Peyer's patch (tissue), 4 donors: ENCODE data around the gene SLC39A8. TPM values are rescaled to one million over a fixed set of nuclear protein-coding genes. Genes with fewer than 3 reads are reported as not detected.

Source experiments
- DNase-seq, 3 donors: peaks; one replicate each; pipeline ENCODE4 v3.0.0-alpha.2; 2017 to 2019
- H3K27ac ChIP-seq, 4 donors: fragments of 200-600 bp; sonication (generic); one replicate each; pipeline ENCODE4 v1.5.1; 2016 to 2019
- H3K27me3 ChIP-seq, 2 donors: fragments of 200-600 bp; sonication (generic); one replicate each; pipeline ENCODE4 v1.5.1; 2019
- H3K36me3 ChIP-seq, 3 donors: fragments of 200-600 bp; sonication (generic); one replicate each; pipeline ENCODE4 v1.5.1; 2016 to 2019
- H3K4me1 ChIP-seq, 4 donors: fragments of 200-600 bp; sonication (generic); one replicate each; pipeline ENCODE4 v1.5.1; 2016 to 2019
- H3K4me3 ChIP-seq, 4 donors: fragments of 200-600 bp; sonication (generic); 1 replicate in 3 of 4; 2 replicates in 1 of 4; pipeline ENCODE4 v1.5.1; 2016 to 2019; ENCODE audit warnings: mild to moderate bottlenecking in 1 of 4
- H3K9me3 ChIP-seq, 4 donors: fragments of 200-600 bp; sonication (generic); one replicate each; pipeline ENCODE4 v1.5.1; 2016 to 2019; ENCODE audit warnings: mild to moderate bottlenecking in 1 of 4
- POLR2A ChIP-seq, 2 donors: fragments of 450-650 bp; IDR thresholded peaks; one replicate each; pipeline ENCODE4 v1.5.1; 2017; ENCODE audit warnings: antibody characterized with exemption in 2 of 2, mild to moderate bottlenecking in 2 of 2, moderate library complexity in 2 of 2
- small RNA-seq, 2 donors: library from RNA; depleted of rRNA; stranded (forward); fragments of <200 nt; gene quantifications; one replicate each; pipeline ENCODE3, GENCODE V24; 2016
- total RNA-seq, 4 donors: library from RNA; depleted of rRNA; stranded (reverse); fragments of >200 nt; gene quantifications; one replicate each; pipeline ENCODE4 v1.1.0, GENCODE V29; 2016
- TF ChIP-seq, protein P1 (sequence below), 6 experiments: fragments of 450-650 bp in 4 of 6; fragments of 200-600 bp in 2 of 6; sonication (generic) in 1 of 6; IDR thresholded peaks; one replicate each; pipeline ENCODE4 v1.5.1; 2017 to 2019; ENCODE audit warnings: antibody characterized with exemption in 6 of 6, mild to moderate bottlenecking in 3 of 6, moderate library complexity in 1 of 6

Gene SLC39A8
- total RNA-seq, 4 donors from 2014 or later: 9.1 to 12.1 (median 9.5) TPM

DNA sequence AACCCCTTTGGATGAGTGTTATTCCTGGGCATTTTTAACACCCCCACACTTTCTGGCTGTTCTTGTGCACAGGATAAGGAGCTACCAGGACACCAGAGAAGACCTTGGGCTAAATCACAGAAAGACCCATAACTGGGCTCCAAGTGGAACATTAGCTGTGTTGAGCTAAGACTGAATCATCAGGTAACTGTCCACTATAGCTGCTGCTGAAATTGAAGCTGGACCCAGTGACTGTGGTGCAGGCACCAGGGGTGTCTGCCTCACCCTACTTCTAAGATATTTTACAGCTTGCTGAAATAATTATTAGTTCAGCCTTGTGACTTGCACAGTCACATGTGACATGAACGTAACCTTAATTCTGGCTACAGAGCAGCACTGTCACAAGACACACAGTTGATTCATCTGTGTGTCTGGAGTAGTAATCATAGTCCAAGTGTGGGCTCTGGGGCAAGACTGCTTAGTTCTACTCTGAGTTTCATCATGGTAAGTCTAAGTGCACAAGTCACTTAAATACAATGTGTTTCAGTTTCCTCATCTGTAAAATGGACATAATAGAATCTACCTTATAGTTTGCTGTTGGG, 127.4 kb downstream of the SLC39A8 start:
- no peaks in the 10 kb centered on the region for H3K4me1 ChIP-seq
- TF ChIP-seq, protein P1, sequence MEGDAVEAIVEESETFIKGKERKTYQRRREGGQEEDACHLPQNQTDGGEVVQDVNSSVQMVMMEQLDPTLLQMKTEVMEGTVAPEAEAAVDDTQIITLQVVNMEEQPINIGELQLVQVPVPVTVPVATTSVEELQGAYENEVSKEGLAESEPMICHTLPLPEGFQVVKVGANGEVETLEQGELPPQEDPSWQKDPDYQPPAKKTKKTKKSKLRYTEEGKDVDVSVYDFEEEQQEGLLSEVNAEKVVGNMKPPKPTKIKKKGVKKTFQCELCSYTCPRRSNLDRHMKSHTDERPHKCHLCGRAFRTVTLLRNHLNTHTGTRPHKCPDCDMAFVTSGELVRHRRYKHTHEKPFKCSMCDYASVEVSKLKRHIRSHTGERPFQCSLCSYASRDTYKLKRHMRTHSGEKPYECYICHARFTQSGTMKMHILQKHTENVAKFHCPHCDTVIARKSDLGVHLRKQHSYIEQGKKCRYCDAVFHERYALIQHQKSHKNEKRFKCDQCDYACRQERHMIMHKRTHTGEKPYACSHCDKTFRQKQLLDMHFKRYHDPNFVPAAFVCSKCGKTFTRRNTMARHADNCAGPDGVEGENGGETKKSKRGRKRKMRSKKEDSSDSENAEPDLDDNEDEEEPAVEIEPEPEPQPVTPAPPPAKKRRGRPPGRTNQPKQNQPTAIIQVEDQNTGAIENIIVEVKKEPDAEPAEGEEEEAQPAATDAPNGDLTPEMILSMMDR (IDR thresholded peaks at IDR 0.05): no peak
- no peak for TF ChIP-seq POLR2A (IDR thresholded peaks at IDR 0.05)

GRCh38 chr4:102217345-102217744, 127.9 kb downstream of the SLC39A8 start:
- no peak overlapping the region for H3K4me3 ChIP-seq
- no peaks in the 10 kb centered on the region for H3K27me3 ChIP-seq
- no peak overlapping the region for H3K27ac ChIP-seq
- no peaks in the 10 kb centered on the region for H3K4me1 ChIP-seq
- DNase-seq: no peak
- TF ChIP-seq POLR2A (IDR thresholded peaks at IDR 0.05): no peak
- TF ChIP-seq, protein P1 (IDR thresholded peaks at IDR 0.05): no peak
- H3K9me3 ChIP-seq: no peaks in the 10 kb centered on the region
- no peaks in the 10 kb centered on the region for H3K36me3 ChIP-seq

More for the DNA sequence above, 127.4 kb downstream of the SLC39A8 start:
- Histone ChIP-seq H3K4me3 (no peak overlapping the region), H3K9me3 (no peaks in the 10 kb centered on the region), H3K27me3 (no peaks in the 10 kb centered on the region), H3K36me3 (no peaks in the 10 kb centered on the region), H3K27ac (no peak overlapping the region)
- no peak for DNase-seq

DNA sequence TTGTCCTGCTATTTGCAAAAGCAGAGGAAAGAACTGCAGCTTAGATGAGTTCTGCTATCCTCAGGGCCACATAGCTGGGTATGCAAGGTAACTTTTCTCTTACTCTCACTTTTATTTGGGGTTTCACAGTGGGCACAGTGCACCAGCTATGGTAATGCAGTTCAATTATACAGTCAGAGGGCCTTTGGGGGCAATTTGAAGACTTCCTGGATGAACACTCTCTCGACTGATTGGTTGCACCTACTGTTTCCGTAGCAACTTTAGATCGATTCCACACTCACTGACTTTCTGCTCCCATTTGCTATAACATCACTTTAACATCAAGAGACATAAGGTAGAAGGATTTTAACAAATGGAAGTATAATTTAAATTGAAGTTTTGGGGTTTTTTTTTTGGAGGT, 128.6 kb downstream of the SLC39A8 start:
- Histone ChIP-seq H3K4me1 (no peaks in the 10 kb centered on the region), H3K27ac (no peak overlapping the region), H3K9me3 (no peaks in the 10 kb centered on the region), H3K4me3 (no peak overlapping the region), H3K36me3 (no peaks in the 10 kb centered on the region), H3K27me3 (no peaks in the 10 kb centered on the region)
- TF ChIP-seq, protein P1 (IDR thresholded peaks at IDR 0.05): no peak
- TF ChIP-seq POLR2A (IDR thresholded peaks at IDR 0.05): no peak
- DNase-seq: no peak

- no peaks in the 10 kb centered on the region for H3K9me3 ChIP-seq
- no peak overlapping the region for H3K4me3 ChIP-seq
- no peak for DNase-seq
- no peaks in the 10 kb centered on the region for H3K36me3 ChIP-seq
- no peak for TF ChIP-seq POLR2A (IDR thresholded peaks at IDR 0.05)
- TF ChIP-seq, protein P1 (IDR thresholded peaks at IDR 0.05): no peak
- H3K27me3 ChIP-seq: no peaks in the 10 kb centered on the region
- no peaks in the 10 kb centered on the region for H3K4me1 ChIP-seq
- H3K27ac ChIP-seq: no peak overlapping the region
Observed at GRCh38 chr4:102213031-102213430, 132.3 kb downstream of the SLC39A8 start.

Small RNA genes within 50 kb of the gene (small RNA-seq; reads per million reads assigned to genes)
- 0 reads per million in 2 donors for gene RN7SL728P

Other genes with a start within 250 kb of the SLC39A8 start
- gene NFKB1, start 155.9 kb upstream of the SLC39A8 start, total RNA-seq: 10 to 100 TPM; 20.7 to 58.6 (median 24.5) TPM